ENCODE results near the gene INTS15.

DNA sequence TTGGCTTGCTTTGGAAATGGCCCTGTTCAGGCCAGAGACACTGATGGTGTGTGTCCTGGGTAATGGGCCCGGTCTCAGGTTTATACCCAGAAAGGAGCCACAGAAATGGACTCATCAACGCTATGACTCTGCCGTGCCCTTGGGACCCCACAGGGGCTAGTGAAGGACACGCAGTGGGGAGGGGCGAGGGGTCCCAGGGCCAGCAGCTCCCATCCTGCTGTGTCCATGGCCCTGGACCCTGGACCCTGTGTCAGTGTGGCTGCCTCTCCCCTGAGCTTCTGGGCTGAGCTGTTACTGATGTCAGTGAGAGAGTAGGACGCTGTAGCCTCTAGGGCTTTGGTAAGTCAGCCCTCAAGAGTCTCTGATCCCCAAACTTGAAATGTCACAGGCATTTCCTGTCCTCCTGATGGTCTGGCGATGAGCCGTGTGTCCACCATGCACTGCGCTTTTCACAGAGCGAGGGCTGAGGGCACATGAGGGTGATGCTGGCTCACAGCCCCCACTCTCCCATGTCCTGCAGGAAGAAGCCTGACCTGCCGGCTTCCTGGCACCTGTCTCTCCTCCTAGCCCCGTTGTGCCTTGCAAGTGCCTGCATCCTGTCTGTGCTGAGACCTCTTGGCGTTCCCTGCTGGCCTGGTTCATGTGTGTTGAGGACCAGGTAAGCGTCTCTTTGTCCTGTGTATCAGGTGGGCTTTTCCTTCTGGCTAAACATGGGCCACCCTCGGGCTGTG, 51.6 kb downstream of the INTS15 start:
- TF ChIP-seq CTCF (conservative IDR thresholded peaks at IDR 0.05; ENCODE audit: low read length) (no peak), EZH2phosphoT487 (IDR thresholded peaks at IDR 0.05; ENCODE audit: borderline replicate concordance) (no peak)
